B cell (primary cell): ENCODE measurements around the gene ITPR2. TPM values are rescaled to one million over a fixed set of nuclear protein-coding genes. Genes with fewer than 3 reads are reported as not detected.
A peak's percentile ranks its signal among the peaks of the same experiment; 100 is the strongest.

Experiments used
- ATAC-seq: fragments of 200-7000 bp; cut with Tn5 transposase; one replicate; pipeline ENCODE4 v1.10.0; 2021; ENCODE audit warnings: low read depth, mild to moderate bottlenecking, moderate number of reproducible peaks, moderate library complexity
- CTCF ChIA-PET: fragments of 350-600 bp; sonication (Branson Sonifier 250); formaldehyde crosslinking; loops from one replicate; lab custom pipeline; 2021; ENCODE audit warnings: antibody characterized with exemption, inconsistent platforms; lab: Charles Lee
- POLR2A ChIA-PET: fragments of 350-600 bp; sonication (Branson Sonifier 250); formaldehyde crosslinking; loops from one replicate; lab custom pipeline; 2021; ENCODE audit warnings: antibody characterized with exemption; lab: Charles Lee
- DNase-seq: peaks from one replicate; pipeline ENCODE4 v3.0.0; 2013
- H2AFZ ChIP-seq: 2 replicates; pipeline ENCODE4 v1.6.1; 2012; ENCODE audit warnings: mild to moderate bottlenecking, low read depth, low read length; ENCODE audit not compliant: insufficient read depth, poor library complexity, severe bottlenecking
- H3K27ac ChIP-seq, 2 donors: 1 replicate in 1 of 2; 2 replicates in 1 of 2; pipeline ENCODE4 v1.5.1; 2012 to 2013; ENCODE audit warnings: low read length in 2 of 2, mild to moderate bottlenecking in 2 of 2, moderate library complexity in 1 of 2
- H3K27me3 ChIP-seq, 4 experiments: fragments of 200-600 bp in 1 of 4; sonication (generic) in 1 of 4; replicated peaks in 1 of 4; 1 replicate in 2 of 4; 2 replicates in 2 of 4; pipeline versions ENCODE4 v1.6.1 to v1.7.0; 2013 to 2016; ENCODE audit warnings: low read length in 3 of 4, mild to moderate bottlenecking in 2 of 4, mixed read lengths in 1 of 4, moderate library complexity in 1 of 4; ENCODE audit not compliant: insufficient read depth in 4 of 4, control insufficient read depth in 3 of 4; ENCODE audit errors: control extremely low read depth in 1 of 4
- H3K36me3 ChIP-seq, 2 experiments: replicated peaks in 1 of 2; 1 replicate in 1 of 2; 2 replicates in 1 of 2; pipeline versions ENCODE4 v1.6.1 to v1.7.1; 2013; ENCODE audit warnings: low read length in 1 of 2; ENCODE audit not compliant: insufficient read depth in 2 of 2, control insufficient read depth in 1 of 2; ENCODE audit errors: control extremely low read depth in 1 of 2, extremely low read depth in 1 of 2
- H3K4me1 ChIP-seq, 2 donors: fragments of 200-600 bp in 1 of 2; sonication (generic) in 1 of 2; 1 replicate in 1 of 2; 2 replicates in 1 of 2; pipeline versions ENCODE4 v1.5.1 to v1.6.1; 2013 to 2017; ENCODE audit warnings: low read length in 2 of 2; ENCODE audit not compliant: control insufficient read depth in 2 of 2, insufficient read depth in 2 of 2
- H3K4me2 ChIP-seq: replicated peaks from 2 replicates; pipeline ENCODE3; 2012; ENCODE audit warnings: mild to moderate bottlenecking, low read depth, low read length; ENCODE audit not compliant: poor library complexity, severe bottlenecking
- H3K4me3 ChIP-seq, 5 experiments: fragments of 200-600 bp in 1 of 5; sonication (generic) in 1 of 5; 1 replicate in 3 of 5; 2 replicates in 2 of 5; pipeline versions ENCODE4 v1.5.1 to v1.7.0; 2011 to 2016; ENCODE audit warnings: low read length in 4 of 5, mild to moderate bottlenecking in 4 of 5, low read depth in 2 of 5, control low read depth in 1 of 5, moderate library complexity in 1 of 5; ENCODE audit not compliant: insufficient read depth in 1 of 5; ENCODE audit errors: control extremely low read depth in 1 of 5, extremely low read depth in 1 of 5
- H3K79me2 ChIP-seq: fragments of 200-600 bp; sonication (generic); one replicate; pipeline ENCODE4 v1.6.0; 2016; ENCODE audit warnings: low read length; ENCODE audit not compliant: control insufficient read depth, insufficient read depth
- H3K9ac ChIP-seq: fragments of 200-600 bp; sonication (generic); 2 replicates; pipeline ENCODE4 v1.6.1; 2017; ENCODE audit warnings: mild to moderate bottlenecking, low read length, moderate library complexity
- H3K9me3 ChIP-seq, 3 donors: one replicate each; pipeline versions ENCODE4 v1.6.1 to v1.7.1; 2013; ENCODE audit warnings: low read length in 2 of 3; ENCODE audit not compliant: control insufficient read depth in 2 of 3, insufficient read depth in 1 of 3; ENCODE audit errors: control extremely low read depth in 1 of 3
- H4K20me1 ChIP-seq: 2 replicates; pipeline ENCODE4 v1.6.0; 2012; ENCODE audit warnings: mild to moderate bottlenecking, low read length; ENCODE audit not compliant: insufficient read depth, control insufficient read depth, poor library complexity, severe bottlenecking
- H3K27ac Mint-ChIP-seq: one replicate; pipeline ENCODE4 v1.8.0; 2021; ENCODE audit warnings: mixed read lengths
- H3K27me3 Mint-ChIP-seq: one replicate; pipeline ENCODE4 v1.8.0; 2021; ENCODE audit warnings: mixed read lengths
- H3K4me1 Mint-ChIP-seq: one replicate; pipeline ENCODE4 v1.8.0; 2021; ENCODE audit warnings: mixed read lengths
- H3K4me3 Mint-ChIP-seq: one replicate; pipeline ENCODE4 v1.8.0; 2021; ENCODE audit warnings: mixed read lengths
- H3K9me3 Mint-ChIP-seq: one replicate; pipeline ENCODE4 v1.8.0; 2022; ENCODE audit warnings: mixed read lengths; ENCODE audit not compliant: insufficient read depth
- CTCF ChIP-seq: fragments of 200-600 bp; IDR thresholded peaks from one replicate; pipeline ENCODE4 v1.8.0; 2022; ENCODE audit warnings: antibody characterized with exemption, mild to moderate bottlenecking
- EZH2 ChIP-seq: IDR thresholded peaks from 2 replicates; pipeline ENCODE4 v1.6.1; 2012; ENCODE audit warnings: borderline replicate concordance, low read depth, mild to moderate bottlenecking, moderate library complexity, low read length; ENCODE audit not compliant: insufficient read depth, poor library complexity, severe bottlenecking
- WGBS: methylation state at CpG from one replicate; pipeline ENCODE4 v1.1.5; 2013; ENCODE audit warnings: missing lambda C conversion rate; ENCODE audit not compliant: insufficient coverage; 5-methylcytosine and 5-hydroxymethylcytosine counted together
- intact Hi-C: fragments of 100-400 bp; cut with micrococcal nuclease; formaldehyde crosslinking; loops from one replicate; pipeline ENCODE4 v1.10.0; 2022
- polyA plus RNA-seq: library from polyadenylated mRNA; depleted of rRNA; stranded (reverse); fragments of >200 nt; gene quantifications from 2 replicates; pipeline ENCODE4 v1.2.3, GENCODE V29; 2012
- total RNA-seq, 2 donors: library from RNA; stranded (reverse); fragments of 120-200 nt in 1 of 2; gene quantifications; 1 replicate in 1 of 2; 2 replicates in 1 of 2; pipeline versions ENCODE4 v1.2.3 to v1.2.4, GENCODE V29; 2013 to 2022

ITPR2 gene
- total and polyA plus RNA-seq, 2 donors (not counting 1 experiment from before 2014, with no cell fraction given): 4.3 to 113 TPM

GRCh38 chr12:26617513-26617912 is 215.5 kb downstream of the ITPR2 start:
- Mint-ChIP-seq H3K27ac (no peak overlapping the region), H3K4me1 (no peaks in the 10 kb centered on the region), H3K4me3 (no peak overlapping the region), H3K27me3 (no peaks in the 10 kb centered on the region), H3K9me3 (no peaks in the 10 kb centered on the region)
- ChIA-PET CTCF (no interaction called here), POLR2A (no interaction called here)
- Histone ChIP-seq H3K27ac (no peak overlapping the region), H3K4me3 (no peak overlapping the region), H4K20me1 (no peaks in the 10 kb centered on the region), H3K9me3 (no peaks in the 10 kb centered on the region), H3K27me3 (no peaks in the 10 kb centered on the region), H3K4me1 (no peaks in the 10 kb centered on the region), H3K4me2 (no peak overlapping the region), H2AFZ (no peak overlapping the region), H3K36me3 (peaks cover 11 to 14% of the 10 kb centered on the region in 2 experiments), H3K9ac (no peak overlapping the region), H3K79me2 (no peaks in the 10 kb centered on the region)
- intact Hi-C loops: no loop called here
- DNase-seq (no peak), ATAC-seq (no peak)
- 0% methylated on average over 1 of the region's 1 CpG for WGBS
- TF ChIP-seq CTCF (no peak), EZH2 (no peak)

- Histone ChIP-seq H2AFZ (no peak overlapping the region), H3K27ac (no peak overlapping the region), H3K9ac (no peak overlapping the region), H3K9me3 (no peaks in the 10 kb centered on the region), H3K4me2 (no peak overlapping the region), H3K36me3 (no peaks in the 10 kb centered on the region), H3K79me2 (no peaks in the 10 kb centered on the region), H3K4me3 (no peak overlapping the region), H4K20me1 (no peaks in the 10 kb centered on the region), H3K27me3 (no peaks in the 10 kb centered on the region), H3K4me1 (no peaks in the 10 kb centered on the region)
- Mint-ChIP-seq H3K4me1 (no peaks in the 10 kb centered on the region), H3K27ac (no peak overlapping the region), H3K27me3 (no peaks in the 10 kb centered on the region), H3K9me3 (no peaks in the 10 kb centered on the region), H3K4me3 (no peak overlapping the region)
- POLR2A ChIA-PET: no interaction called here
- TF ChIP-seq EZH2 (no peak), CTCF (peak; percentile 58)
- ATAC-seq (no peak), DNase-seq (peak; percentile 51)
- CTCF ChIA-PET: interaction anchor here (0.6 to 2.1 kb wide), 24 partner anchors 8 to 1178 kb away, joined by 3 to 18 read pairs (median 4); no protein-coding TSS in a partner anchor
- intact Hi-C loops: loop anchor here (1.0 to 5.0 kb wide), 3 partner anchors 180 to 517 kb away; no protein-coding TSS in a partner anchor
- whole genome bisulfite sequencing: no CpG with 5 or more reads among the region's 3 CpGs
Observed at GRCh38 chr12:26614011-26614616, 218.9 kb downstream of the ITPR2 start.
